RWPE1 (cell line): ENCODE results near the gene KCNMA1.

Experiments used
- CTCF ChIA-PET: fragments of 350-600 bp; sonication (Branson Sonifier 250); formaldehyde crosslinking; extraction: SDS; loops from one replicate; lab custom pipeline; 2021; lab: Yijun Ruan, JAX
- POLR2A ChIA-PET: fragments of 400-600 bp; formaldehyde crosslinking; extraction: SDS; loops from one replicate; lab custom pipeline; 2020; ENCODE audit warnings: antibody characterized with exemption; ENCODE audit not compliant: low non-redundant PET; lab: Yijun Ruan, JAX
- DNase-seq: peaks from one replicate; pipeline ENCODE4 v3.0.0; 2012; ENCODE audit warnings: low spot score
- H3K27ac ChIP-seq: fragments of 450-650 bp; 2 replicates; pipeline ENCODE4 v1.5.1; 2017
- CTCF ChIP-seq: fragments of 450-650 bp; conservative IDR thresholded peaks from 2 replicates; pipeline ENCODE4 v1.5.1; 2017; ENCODE audit warnings: low read depth, mild to moderate bottlenecking

Gene KCNMA1

GRCh38 chr10:77074104-77074624 lies 563.4 kb downstream of the KCNMA1 start:
- TF ChIP-seq CTCF = no peak
- no peak for DNase-seq
- POLR2A ChIA-PET = no interaction called here

GRCh38 chr10:77073663-77073960 lies 564.0 kb downstream of the KCNMA1 start:
- TF ChIP-seq CTCF = no peak
- no peak overlapping the region for H3K27ac ChIP-seq
- DNase-seq = no peak
- ChIA-PET CTCF (no interaction called here), POLR2A (no interaction called here)

More at GRCh38 chr10:77074104-77074624, 563.4 kb downstream of the KCNMA1 start:
- no peak overlapping the region for H3K27ac ChIP-seq
- CTCF ChIA-PET = no interaction called here

- TF ChIP-seq CTCF = no peak
- ChIA-PET CTCF (no interaction called here), POLR2A (no interaction called here)
- no peak overlapping the region for H3K27ac ChIP-seq
- no peak for DNase-seq
Measured at GRCh38 chr10:77072836-77073662, 564.6 kb downstream of the KCNMA1 start.

- POLR2A ChIA-PET = no interaction called here
- no peak for TF ChIP-seq CTCF
- no peak for DNase-seq
- CTCF ChIA-PET = interaction anchor here (0.6 kb wide), 1 partner anchor 39 kb away, joined by 4 read pairs; no protein-coding TSS in a partner anchor
- H3K27ac ChIP-seq = no peak overlapping the region
Measured at GRCh38 chr10:77072361-77072835, 565.2 kb downstream of the KCNMA1 start.

- H3K27ac ChIP-seq = no peak overlapping the region
- ChIA-PET CTCF (interaction anchor here (0.6 kb wide), 1 partner anchor 39 kb away, joined by 4 read pairs; no protein-coding TSS in a partner anchor), POLR2A (no interaction called here)
- no peak for TF ChIP-seq CTCF
- no peak for DNase-seq
Measured at GRCh38 chr10:77071956-77072355, 565.7 kb downstream of the KCNMA1 start.

- POLR2A ChIA-PET = no interaction called here
- H3K27ac ChIP-seq = no peak overlapping the region
- no peak for DNase-seq
- no peak for TF ChIP-seq CTCF
- CTCF ChIA-PET = no interaction called here
Measured at GRCh38 chr10:77071001-77071511, 566.6 kb downstream of the KCNMA1 start.
